Suprapubic skin (tissue), 4 donors: ENCODE data around the gene GTF2H1. TPM values are rescaled to one million over a fixed set of nuclear protein-coding genes. Genes with fewer than 3 reads are reported as not detected.
"Not testable (repeated sequence)": the region's sequence is repeated elsewhere in the genome, so short reads cannot be mapped to it uniquely, and the experiment has no call there.

ENCODE experiments used
- DNase-seq, 2 donors: peaks; one replicate each; pipeline ENCODE4 v3.0.0-alpha.2; 2019; ENCODE audit warnings: low spot score in 2 of 2
- H3K27ac ChIP-seq: fragments of 200-600 bp; sonication (generic); one replicate; pipeline ENCODE4 v1.5.1; 2019
- H3K27me3 ChIP-seq: fragments of 200-600 bp; sonication (generic); one replicate; pipeline ENCODE4 v1.5.1; 2019
- H3K36me3 ChIP-seq: fragments of 200-600 bp; sonication (generic); one replicate; pipeline ENCODE4 v1.5.1; 2019
- H3K4me1 ChIP-seq: fragments of 200-600 bp; sonication (generic); one replicate; pipeline ENCODE4 v1.5.1; 2019
- H3K4me3 ChIP-seq: fragments of 200-600 bp; sonication (generic); one replicate; pipeline ENCODE4 v1.5.1; 2019; ENCODE audit warnings: mild to moderate bottlenecking
- H3K9me3 ChIP-seq: fragments of 200-600 bp; sonication (generic); one replicate; pipeline ENCODE4 v1.5.1; 2019
- EP300 ChIP-seq: sonication (generic); formaldehyde crosslinking; IDR thresholded peaks from one replicate; pipeline ENCODE4 v1.6.1; 2017; ENCODE audit warnings: antibody characterized with exemption
- POLR2A ChIP-seq, 2 donors: fragments of 450-650 bp; IDR thresholded peaks; one replicate each; pipeline ENCODE4 v1.6.1; 2017; ENCODE audit warnings: antibody characterized with exemption in 2 of 2, mild to moderate bottlenecking in 2 of 2, moderate library complexity in 2 of 2
- POLR2AphosphoS5 ChIP-seq, 3 donors: sonication (generic); formaldehyde crosslinking; IDR thresholded peaks; one replicate each; pipeline ENCODE4 v1.6.1; 2017; ENCODE audit warnings: antibody characterized with exemption in 3 of 3
- WGBS: methylation state at CpG from one replicate; pipeline ENCODE4 v1.1.5; 2018; 5-methylcytosine and 5-hydroxymethylcytosine counted together
- total RNA-seq, 4 donors: library from RNA; depleted of rRNA; stranded (reverse); fragments of >200 nt; gene quantifications; one replicate each; pipeline ENCODE4 v1.1.0, GENCODE V29; 2016
- TF ChIP-seq, protein P1 (sequence below), 2 donors: fragments of 200-600 bp in 1 of 2; fragments of 450-650 bp in 1 of 2; sonication (generic) in 1 of 2; IDR thresholded peaks; one replicate each; pipeline ENCODE4 v1.5.1; 2016 to 2019; ENCODE audit warnings: antibody characterized with exemption in 2 of 2, mild to moderate bottlenecking in 1 of 2, moderate library complexity in 1 of 2

Gene GTF2H1
- total RNA-seq, 4 donors from 2014 or later = 48.6 to 121 (median 50.4) TPM

DNA sequence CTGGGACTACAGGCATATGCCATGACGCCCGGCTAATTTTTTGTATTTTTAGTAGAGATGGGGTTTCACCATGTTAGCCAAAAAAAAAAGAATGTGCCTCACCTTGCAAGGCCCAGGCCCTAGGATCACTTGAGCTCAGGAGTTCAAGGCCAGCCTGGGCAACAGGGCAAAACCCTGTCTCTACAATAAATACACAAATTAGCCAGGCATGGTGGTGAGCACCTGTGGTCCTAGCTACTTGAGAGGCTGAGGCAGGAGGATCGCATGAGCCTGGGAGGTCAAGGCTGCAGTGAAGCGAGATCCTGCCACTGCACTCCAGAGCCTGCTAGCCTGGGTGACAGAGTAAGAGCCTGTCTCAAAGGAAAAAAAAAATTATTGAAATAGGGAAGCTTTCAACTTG lies 81.7 kb downstream of the GTF2H1 start:
- Histone ChIP-seq H3K27me3 (no peaks in the 10 kb centered on the region), H3K9me3 (no peaks in the 10 kb centered on the region), H3K36me3 (peaks cover 95% of the 10 kb centered on the region), H3K27ac (no peak overlapping the region), H3K4me1 (peaks cover 7% of the 10 kb centered on the region), H3K4me3 (no peak overlapping the region)
- no peak for DNase-seq
- TF ChIP-seq, protein P1, sequence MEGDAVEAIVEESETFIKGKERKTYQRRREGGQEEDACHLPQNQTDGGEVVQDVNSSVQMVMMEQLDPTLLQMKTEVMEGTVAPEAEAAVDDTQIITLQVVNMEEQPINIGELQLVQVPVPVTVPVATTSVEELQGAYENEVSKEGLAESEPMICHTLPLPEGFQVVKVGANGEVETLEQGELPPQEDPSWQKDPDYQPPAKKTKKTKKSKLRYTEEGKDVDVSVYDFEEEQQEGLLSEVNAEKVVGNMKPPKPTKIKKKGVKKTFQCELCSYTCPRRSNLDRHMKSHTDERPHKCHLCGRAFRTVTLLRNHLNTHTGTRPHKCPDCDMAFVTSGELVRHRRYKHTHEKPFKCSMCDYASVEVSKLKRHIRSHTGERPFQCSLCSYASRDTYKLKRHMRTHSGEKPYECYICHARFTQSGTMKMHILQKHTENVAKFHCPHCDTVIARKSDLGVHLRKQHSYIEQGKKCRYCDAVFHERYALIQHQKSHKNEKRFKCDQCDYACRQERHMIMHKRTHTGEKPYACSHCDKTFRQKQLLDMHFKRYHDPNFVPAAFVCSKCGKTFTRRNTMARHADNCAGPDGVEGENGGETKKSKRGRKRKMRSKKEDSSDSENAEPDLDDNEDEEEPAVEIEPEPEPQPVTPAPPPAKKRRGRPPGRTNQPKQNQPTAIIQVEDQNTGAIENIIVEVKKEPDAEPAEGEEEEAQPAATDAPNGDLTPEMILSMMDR (IDR thresholded peaks at IDR 0.05) = no peak
- no peak for TF ChIP-seq EP300
- no peak for TF ChIP-seq POLR2A (IDR thresholded peaks at IDR 0.05)
- TF ChIP-seq POLR2AphosphoS5 (IDR thresholded peaks at IDR 0.05) = no peak
- WGBS = 85% methylated on average over 4 of the region's 4 CpGs

DNA sequence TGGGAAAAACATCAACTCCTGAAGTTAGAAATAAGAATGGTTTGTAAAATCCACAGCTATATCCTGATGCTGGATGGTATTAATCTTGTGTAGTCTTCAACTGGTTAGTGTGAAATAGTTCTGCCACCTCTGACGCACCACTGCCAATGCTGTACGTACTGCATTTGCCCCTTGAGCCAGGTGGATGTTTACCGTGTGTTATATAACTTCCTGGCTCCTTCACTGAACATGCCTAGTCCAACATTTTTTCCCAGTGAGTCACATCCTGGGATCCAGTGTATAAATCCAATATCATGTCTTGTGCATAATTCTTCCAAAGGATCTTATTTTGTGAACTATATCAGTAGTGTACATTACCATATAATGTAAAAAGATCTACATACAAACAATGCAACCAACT lies 85.0 kb downstream of the GTF2H1 start:
- H3K27ac ChIP-seq, H3K4me3 ChIP-seq, DNase-seq, H3K4me1 ChIP-seq, H3K27me3 ChIP-seq, H3K9me3 ChIP-seq: not testable (repeated sequence)
- WGBS = 43% methylated on average over 3 of the region's 3 CpGs
- peaks cover 62% of the 10 kb centered on the region for H3K36me3 ChIP-seq

DNA sequence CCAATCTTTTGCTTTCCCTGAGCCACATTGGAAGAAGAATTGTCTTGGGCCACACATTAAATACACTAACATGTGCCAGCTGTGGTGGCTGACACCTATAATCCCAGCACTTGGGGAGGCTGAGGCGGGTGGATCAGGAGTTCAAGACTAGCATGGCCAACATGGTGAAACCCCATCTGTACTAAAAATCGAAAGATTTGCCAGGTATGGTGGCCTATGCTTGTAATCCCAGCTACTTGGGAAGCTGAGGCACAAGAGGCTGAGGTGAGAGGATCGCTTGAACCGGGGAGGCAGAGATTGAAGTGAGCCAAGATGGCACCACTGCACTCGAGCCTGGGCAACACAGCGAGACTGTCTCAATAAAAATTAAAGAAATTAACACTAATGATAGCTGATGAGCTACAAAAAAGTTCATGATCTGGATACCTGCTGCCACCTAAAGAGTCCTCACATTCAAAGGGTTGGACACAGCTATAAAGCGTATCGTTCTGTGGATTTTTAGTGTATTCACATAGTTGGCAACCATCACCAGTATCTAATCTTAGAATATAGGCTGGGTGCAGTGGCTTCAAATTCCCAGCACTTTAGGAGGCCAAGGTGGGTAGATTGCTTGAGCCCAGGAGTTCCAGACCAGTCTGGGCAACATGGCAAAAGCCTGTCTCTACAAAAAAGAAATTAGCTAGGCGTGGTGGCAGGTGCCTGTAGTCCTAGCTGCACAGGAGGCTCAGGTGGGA lies 86.4 kb downstream of the GTF2H1 start:
- H3K36me3 ChIP-seq = peaks cover 49% of the 10 kb centered on the region
- H3K9me3 ChIP-seq = no peaks in the 10 kb centered on the region
- H3K27me3 ChIP-seq = no peaks in the 10 kb centered on the region
- 89% methylated on average over 9 of the region's 9 CpGs for WGBS
- TF ChIP-seq, protein P1 (IDR thresholded peaks at IDR 0.05) = no peak
- TF ChIP-seq POLR2A (IDR thresholded peaks at IDR 0.05) (no peak), POLR2AphosphoS5 (IDR thresholded peaks at IDR 0.05) (no peak), EP300 (no peak)
- DNase-seq = no peak
- H3K4me1 ChIP-seq = peaks cover 8% of the 10 kb centered on the region
- H3K27ac ChIP-seq = peak overlapping the region; percentile 7
- no peak overlapping the region for H3K4me3 ChIP-seq

DNA sequence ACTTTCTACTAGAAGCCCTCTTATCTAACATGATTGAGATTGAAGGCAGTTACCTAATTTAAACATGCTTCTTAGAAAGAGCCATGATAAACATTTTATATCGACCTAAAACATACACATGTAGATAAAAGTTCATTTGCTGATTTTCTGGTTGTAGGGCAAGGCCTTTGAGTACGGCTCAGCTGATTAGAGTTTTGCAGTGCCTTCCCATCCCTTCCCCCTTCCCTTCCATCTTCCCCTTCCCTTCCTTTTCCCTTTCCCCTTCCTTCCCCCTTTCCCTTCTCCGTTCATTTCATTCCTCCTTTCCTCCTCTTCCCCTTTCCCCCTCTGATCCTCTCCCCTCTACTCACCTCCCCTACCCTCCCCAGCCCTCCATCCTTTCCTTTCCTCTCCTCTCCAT lies 94.1 kb downstream of the GTF2H1 start:
- Histone ChIP-seq H3K27ac (no peak overlapping the region), H3K9me3 (no peaks in the 10 kb centered on the region), H3K4me1 (peaks cover 4% of the 10 kb centered on the region), H3K4me3 (no peak overlapping the region), H3K27me3 (no peaks in the 10 kb centered on the region), H3K36me3 (no peaks in the 10 kb centered on the region)
- TF ChIP-seq POLR2AphosphoS5 (IDR thresholded peaks at IDR 0.05) (no peak), POLR2A (IDR thresholded peaks at IDR 0.05) (no peak)
- DNase-seq = no peak
- 88% methylated on average over 3 of the region's 3 CpGs for WGBS

Other genes with a start within 250 kb of the GTF2H1 start
- gene SAAL1, start 216.5 kb upstream of the GTF2H1 start, total RNA-seq = 10 to 100 TPM in 1 of 4 donors, 1 to 10 TPM in 3; 7.1 to 19.1 (median 7.3) TPM
- gene MRGPRX3, start 190.0 kb upstream of the GTF2H1 start, total RNA-seq = not detected
- not detected for gene MRGPRX4, start 149.7 kb upstream of the GTF2H1 start, total RNA-seq
- 1 to 10 TPM in 1 of 4 donors, not detected in 3; 5.1 TPM for gene SAA4, start 85.8 kb upstream of the GTF2H1 start, total RNA-seq
- 10 to 100 TPM in 3 of 4 donors, not detected in 1; 15.0 to 30.4 (median 16.2) TPM for gene SAA2, start 73.9 kb upstream of the GTF2H1 start, total RNA-seq
- gene SAA1, start 56.3 kb upstream of the GTF2H1 start, total RNA-seq = 10 to 100 TPM; 10.5 to 79.1 (median 49.1) TPM
- 10 to 100 TPM; 14.9 to 27.0 (median 22.6) TPM for gene HPS5, start 427 bp upstream of the GTF2H1 start, total RNA-seq
- 100 to 1,000 TPM; 438 to 724 (median 616) TPM for gene LDHA, start 72.0 kb downstream of the GTF2H1 start, total RNA-seq
- gene LDHC, start 89.8 kb downstream of the GTF2H1 start, total RNA-seq = not detected
- not detected for gene LDHAL6A, start 133.3 kb downstream of the GTF2H1 start, total RNA-seq
- 10 to 100 TPM; 67.8 to 80.0 (median 71.8) TPM for gene TSG101, start 204.4 kb downstream of the GTF2H1 start, total RNA-seq